ENCODE measurements around the gene EPS8L3. TPM values are rescaled to one million over a fixed set of nuclear protein-coding genes. Genes with fewer than 3 reads are reported as not detected.
A peak's percentile ranks its signal among the peaks of the same experiment; 100 is the strongest.

The EPS8L3 gene
- total RNA-seq, 1 donor, result not detected

DNA sequence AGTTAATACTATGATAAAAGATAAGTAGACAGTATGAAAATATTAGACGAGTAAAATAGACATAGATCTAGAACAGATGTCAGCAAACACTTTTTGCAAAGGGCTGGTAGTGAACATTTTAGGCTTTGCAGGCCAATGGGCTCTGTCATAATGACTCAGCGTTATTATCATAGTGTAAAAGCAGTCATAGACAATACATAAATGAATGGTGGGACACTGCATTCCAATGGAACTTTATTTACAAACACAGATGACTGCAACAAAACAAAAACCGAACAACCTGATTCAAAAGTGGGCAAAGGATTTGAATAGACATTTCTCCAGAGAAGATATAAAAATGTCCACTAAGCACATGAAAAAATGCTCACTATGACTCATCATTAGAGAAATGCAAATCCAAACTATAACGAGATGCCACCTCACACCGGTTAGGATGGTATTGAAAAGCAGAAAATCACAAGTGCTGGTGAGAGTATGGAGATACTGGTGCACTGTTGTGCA lies 44.3 kb downstream of the EPS8L3 start:
- DNase-seq (ENCODE audit: low read depth), result peak; percentile 77
- no peak overlapping the region for H3K4me3 ChIP-seq (ENCODE audit: low read depth, low read length)
- TF ChIP-seq, protein P1, sequence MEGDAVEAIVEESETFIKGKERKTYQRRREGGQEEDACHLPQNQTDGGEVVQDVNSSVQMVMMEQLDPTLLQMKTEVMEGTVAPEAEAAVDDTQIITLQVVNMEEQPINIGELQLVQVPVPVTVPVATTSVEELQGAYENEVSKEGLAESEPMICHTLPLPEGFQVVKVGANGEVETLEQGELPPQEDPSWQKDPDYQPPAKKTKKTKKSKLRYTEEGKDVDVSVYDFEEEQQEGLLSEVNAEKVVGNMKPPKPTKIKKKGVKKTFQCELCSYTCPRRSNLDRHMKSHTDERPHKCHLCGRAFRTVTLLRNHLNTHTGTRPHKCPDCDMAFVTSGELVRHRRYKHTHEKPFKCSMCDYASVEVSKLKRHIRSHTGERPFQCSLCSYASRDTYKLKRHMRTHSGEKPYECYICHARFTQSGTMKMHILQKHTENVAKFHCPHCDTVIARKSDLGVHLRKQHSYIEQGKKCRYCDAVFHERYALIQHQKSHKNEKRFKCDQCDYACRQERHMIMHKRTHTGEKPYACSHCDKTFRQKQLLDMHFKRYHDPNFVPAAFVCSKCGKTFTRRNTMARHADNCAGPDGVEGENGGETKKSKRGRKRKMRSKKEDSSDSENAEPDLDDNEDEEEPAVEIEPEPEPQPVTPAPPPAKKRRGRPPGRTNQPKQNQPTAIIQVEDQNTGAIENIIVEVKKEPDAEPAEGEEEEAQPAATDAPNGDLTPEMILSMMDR (IDR thresholded peaks at IDR 0.05; ENCODE audit: insufficient read depth, low read depth, low read length), result no peak

DNA sequence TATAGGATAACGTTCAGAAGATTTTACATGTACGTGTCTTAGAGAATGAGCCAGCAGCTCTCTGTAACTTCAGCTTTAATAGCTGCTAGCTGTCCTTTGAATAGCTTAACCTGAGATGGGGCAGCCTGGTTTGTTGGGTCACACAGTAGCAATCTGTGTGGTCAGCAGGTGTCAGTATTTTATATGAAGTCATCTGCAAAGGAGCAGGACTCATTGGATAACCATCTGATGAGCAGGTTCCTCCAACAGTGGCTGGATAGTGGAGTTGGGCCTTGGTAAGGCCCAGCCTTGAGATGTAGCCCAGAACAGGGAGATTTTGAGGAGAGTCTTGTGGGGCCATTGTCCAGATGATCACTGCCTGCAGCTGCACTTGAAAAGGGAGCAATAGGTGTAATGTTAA lies 45.2 kb downstream of the EPS8L3 start:
- no peak overlapping the region for H3K4me3 ChIP-seq (ENCODE audit: low read depth, low read length)
- DNase-seq (ENCODE audit: low read depth), result no peak
- TF ChIP-seq, protein P1 (IDR thresholded peaks at IDR 0.05; ENCODE audit: insufficient read depth, low read depth, low read length), result no peak

DNA sequence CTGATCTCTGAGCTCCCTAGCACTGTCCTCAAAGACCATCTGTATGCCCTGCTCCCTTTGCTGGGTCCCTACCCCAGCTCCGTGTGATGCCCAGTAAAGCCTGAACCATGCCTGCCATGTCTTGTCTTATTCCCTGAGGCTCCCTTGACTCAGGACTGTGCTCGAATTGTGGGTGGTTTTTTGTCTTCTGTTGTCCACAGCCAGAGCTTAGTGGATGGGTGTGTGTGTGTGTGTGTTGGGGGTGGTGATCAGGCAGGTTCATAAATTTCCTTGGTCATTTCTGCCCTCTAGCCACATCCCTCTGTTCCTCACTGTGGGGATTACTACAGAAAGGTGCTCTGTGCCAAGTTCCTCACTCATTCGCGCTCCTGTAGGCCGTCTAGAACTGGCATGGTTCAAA lies 46.0 kb downstream of the EPS8L3 start:
- DNase-seq (ENCODE audit: low read depth), result no peak
- H3K4me3 ChIP-seq (ENCODE audit: low read depth, low read length), result no peak overlapping the region
- TF ChIP-seq, protein P1 (IDR thresholded peaks at IDR 0.05; ENCODE audit: insufficient read depth, low read depth, low read length), result no peak

DNA sequence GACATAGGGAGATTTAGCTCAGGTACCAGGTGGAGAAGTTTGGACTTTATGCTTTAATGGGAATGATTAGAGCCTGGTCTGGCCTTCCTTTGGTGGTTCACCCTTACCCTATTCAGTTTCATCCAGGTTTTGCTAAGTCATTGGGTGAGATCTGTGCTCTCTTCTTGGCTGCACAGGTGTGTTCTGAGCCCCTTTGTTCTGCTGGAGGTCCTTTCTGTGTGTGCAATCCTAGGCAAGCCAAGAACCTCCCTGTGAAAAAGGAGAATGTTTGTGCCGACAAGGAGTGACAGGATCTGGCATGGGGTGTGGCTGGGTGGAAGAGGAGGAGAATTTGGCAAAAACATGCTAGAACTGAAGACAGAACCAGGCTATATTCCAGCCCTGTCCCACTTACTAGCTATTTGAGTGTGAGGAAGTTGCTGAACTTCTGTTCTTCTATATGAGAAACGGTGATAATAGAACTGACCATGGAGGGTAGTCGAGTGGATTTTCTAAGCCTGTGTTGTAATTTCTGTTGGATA lies 47.1 kb downstream of the EPS8L3 start:
- no peak for DNase-seq (ENCODE audit: low read depth)
- TF ChIP-seq, protein P1 (IDR thresholded peaks at IDR 0.05; ENCODE audit: insufficient read depth, low read depth, low read length), result no peak
- H3K4me3 ChIP-seq (ENCODE audit: low read depth, low read length), result no peak overlapping the region

DNA sequence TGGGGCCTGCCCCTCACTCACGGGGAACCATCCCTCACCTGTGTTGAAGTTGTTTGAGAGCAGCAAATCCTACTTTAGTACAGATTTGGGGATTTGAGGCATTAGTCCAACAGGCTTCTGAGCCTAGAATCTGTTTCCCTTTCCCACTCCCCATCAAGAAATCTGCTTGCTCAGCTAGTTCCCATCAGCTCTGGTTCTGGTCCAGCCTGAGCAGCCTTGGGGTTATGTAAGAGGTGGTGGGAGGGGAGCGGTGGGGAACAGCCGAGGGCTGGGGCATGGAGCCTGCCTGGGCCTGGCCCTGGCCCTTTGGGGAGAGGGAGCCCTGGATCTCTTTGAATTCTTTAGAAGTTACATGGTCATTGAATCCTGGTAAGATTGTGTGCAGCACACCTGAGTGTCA lies 47.6 kb downstream of the EPS8L3 start:
- no peak for DNase-seq (ENCODE audit: low read depth)
- TF ChIP-seq, protein P1 (IDR thresholded peaks at IDR 0.05; ENCODE audit: insufficient read depth, low read depth, low read length), result no peak
- H3K4me3 ChIP-seq (ENCODE audit: low read depth, low read length), result no peak overlapping the region

- TF ChIP-seq, protein P1 (IDR thresholded peaks at IDR 0.05; ENCODE audit: insufficient read depth, low read depth, low read length), result no peak
- no peak for DNase-seq (ENCODE audit: low read depth)
- no peak overlapping the region for H3K4me3 ChIP-seq (ENCODE audit: low read depth, low read length)
Observed at GRCh38 chr1:109714661-109715372, 48.9 kb downstream of the EPS8L3 start.

Measured in fibroblast of villous mesenchyme (primary cell).